ENCODE data around the gene GRAMD1B.

The GRAMD1B gene

DNA sequence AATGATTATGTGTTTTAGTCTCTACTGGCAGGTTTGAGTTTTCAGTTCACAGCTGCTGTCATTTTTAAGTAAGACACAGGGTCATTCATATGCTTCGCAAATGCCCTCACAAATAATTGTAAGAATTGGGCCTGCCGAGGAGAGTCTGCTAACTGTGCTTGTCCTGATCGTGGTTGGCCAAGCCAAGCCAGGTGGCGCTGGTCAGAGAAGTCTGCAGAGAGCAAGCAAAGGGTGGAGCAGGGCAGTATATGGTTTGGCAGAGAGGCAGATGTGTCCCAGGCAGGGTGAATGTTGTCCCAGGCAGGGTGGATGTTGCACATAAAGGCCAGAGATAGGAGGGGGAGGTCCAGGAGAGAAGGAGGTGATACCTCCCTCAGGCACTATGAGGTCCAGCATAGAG lies 171.7 kb downstream of the GRAMD1B start:
- no peak for TF ChIP-seq ZNF274 (IDR thresholded peaks at IDR 0.05; ENCODE audit: low read depth, low read length)

DNA sequence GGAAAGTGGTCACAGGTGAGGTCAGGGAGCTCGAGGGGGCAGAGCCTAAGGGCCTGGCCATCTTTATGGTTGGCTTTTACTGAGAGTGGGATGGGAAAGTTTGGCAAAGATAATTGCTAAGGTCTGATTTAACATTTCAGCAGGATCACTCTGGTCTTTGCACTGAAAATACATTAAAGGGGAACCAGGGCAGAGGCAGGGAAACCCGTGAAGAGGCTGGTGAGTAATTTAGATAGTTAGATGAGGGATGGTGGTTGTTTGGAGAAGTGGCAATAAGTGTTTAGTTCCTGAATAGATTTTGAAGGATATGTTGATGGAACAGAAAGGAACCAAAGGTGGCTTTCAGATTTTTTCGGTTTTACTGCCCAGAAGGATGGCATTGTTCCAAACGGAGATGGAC lies 173.6 kb downstream of the GRAMD1B start:
- TF ChIP-seq ZNF274 (IDR thresholded peaks at IDR 0.05; ENCODE audit: low read depth, low read length): no peak
- H3K4me3 ChIP-seq (ENCODE audit: low read length): no peak overlapping the region

More for the DNA sequence above, 171.7 kb downstream of the GRAMD1B start:
- H3K4me3 ChIP-seq (ENCODE audit: low read length): no peak overlapping the region

DNA sequence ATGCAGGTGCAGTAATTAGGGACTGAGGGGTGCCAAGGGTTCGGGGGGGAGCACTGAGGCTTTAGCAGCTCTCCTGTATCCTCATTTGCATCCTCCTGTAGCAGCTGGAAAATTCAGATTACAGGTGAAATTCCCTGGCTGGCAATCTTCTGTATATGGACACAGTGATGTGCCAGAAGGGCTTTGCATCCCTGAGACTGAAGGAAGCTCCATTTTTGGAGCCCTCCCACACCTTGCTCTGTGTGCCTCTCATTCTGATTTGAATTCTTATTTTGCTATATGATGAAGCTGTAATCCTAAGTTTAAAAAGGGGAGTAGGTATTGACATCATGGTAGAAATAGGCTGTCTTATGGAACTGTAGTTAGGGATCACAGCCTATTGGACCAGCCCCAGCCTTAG lies 177.7 kb downstream of the GRAMD1B start:
- no peak for TF ChIP-seq ZNF274 (IDR thresholded peaks at IDR 0.05; ENCODE audit: low read depth, low read length)

DNA sequence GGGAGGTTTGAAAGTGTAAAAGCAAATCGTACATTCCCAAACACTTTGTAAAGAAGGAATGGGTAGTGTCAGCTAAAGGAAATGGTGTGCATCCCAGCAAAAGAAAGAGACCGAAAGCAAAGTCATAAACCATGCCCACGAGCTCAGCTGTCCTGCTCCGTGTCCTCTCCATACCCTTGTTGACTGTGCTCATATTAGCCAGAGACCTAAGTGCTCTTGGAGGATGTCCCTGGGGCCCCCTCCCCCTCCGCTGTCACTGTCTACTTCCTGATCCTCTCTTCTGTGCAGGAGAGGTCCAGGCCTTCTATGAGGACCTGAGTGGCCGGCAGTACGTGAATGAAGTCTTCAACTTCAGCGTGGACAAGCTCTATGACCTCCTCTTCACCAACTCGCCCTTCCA lies 178.3 kb downstream of the GRAMD1B start:
- no peak for TF ChIP-seq ZNF274 (IDR thresholded peaks at IDR 0.05; ENCODE audit: low read depth, low read length)
- no peak overlapping the region for H3K4me3 ChIP-seq (ENCODE audit: low read length)

More for the DNA sequence above, 177.7 kb downstream of the GRAMD1B start:
- no peak overlapping the region for H3K4me3 ChIP-seq (ENCODE audit: low read length)

DNA sequence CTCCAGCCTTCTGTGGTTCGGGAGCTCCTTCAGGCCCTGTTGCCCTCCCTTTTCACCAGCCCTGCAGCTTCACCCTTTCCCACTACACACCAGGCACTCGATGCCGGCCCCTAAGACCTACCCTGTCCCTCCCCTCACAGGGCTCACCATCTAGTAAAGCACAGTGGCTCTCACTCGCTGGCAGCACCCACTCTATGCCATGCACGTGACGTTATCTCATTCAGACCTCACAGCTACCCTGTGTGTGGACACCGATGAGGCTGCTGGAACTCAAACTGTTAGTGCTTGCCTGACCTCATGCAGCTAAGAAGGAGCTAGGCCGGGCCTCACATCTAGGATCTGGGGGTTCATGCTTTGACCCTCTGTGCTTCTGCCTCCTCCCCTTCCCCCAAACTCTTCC lies 178.9 kb downstream of the GRAMD1B start:
- TF ChIP-seq ZNF274 (IDR thresholded peaks at IDR 0.05; ENCODE audit: low read depth, low read length): no peak

DNA sequence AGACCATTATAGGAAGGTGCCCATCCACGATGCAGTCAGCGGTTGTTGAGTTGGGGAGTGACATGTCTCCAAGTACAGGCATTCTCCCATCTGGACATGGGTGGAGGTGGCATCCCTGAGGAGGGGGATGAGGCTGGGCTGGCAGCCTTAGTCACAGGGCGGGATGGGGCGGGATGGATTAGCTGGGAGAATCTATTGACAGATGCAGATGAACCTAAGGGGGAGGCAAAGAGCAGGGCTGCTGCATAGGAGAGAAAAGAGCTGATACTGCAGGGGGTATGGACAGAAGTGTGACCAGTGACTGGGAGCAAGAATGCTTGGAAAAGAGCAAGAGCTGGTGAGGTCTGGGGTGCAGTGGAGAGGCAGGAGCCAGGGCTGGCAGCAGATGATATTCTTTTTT lies 181.6 kb downstream of the GRAMD1B start:
- no peak overlapping the region for H3K4me3 ChIP-seq (ENCODE audit: low read length)
- no peak for TF ChIP-seq ZNF274 (IDR thresholded peaks at IDR 0.05; ENCODE audit: low read depth, low read length)

More for the DNA sequence above, 178.9 kb downstream of the GRAMD1B start:
- H3K4me3 ChIP-seq (ENCODE audit: low read length): no peak overlapping the region

DNA sequence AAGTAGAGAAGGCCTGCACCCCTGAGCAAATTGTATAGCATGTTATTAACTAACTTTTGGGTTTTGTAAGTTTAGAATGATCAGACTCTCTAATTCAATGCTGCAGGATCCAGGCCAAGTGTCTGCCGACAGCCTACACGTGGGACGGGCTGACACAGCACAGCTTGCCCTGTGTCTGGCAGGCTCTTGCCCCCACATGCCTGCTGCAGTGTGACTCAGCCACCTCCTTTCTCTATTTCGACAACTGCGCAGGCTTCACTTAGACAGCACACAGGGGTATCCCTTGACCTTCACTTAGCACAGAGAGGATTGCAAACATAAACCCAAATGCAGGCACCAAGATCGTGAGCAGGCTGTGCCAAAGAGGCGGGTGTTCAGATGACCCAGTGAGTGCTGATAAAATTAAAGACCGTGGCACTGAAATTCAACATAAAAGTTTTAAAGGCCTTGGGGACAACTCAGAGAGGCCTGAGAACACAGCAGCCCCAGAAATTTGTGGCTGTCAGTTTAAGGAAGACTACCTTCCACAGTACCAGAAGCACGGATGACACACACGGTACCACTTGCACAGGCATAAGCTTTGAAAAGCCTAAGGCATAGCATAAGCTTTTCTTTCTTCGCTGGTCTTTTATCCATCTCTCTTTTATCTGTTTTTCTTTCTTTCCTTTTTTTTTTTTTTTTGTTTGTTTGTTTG lies 186.6 kb downstream of the GRAMD1B start:
- TF ChIP-seq ZNF274 (IDR thresholded peaks at IDR 0.05; ENCODE audit: low read depth, low read length): no peak
- H3K4me3 ChIP-seq (ENCODE audit: low read length): no peak overlapping the region

DNA sequence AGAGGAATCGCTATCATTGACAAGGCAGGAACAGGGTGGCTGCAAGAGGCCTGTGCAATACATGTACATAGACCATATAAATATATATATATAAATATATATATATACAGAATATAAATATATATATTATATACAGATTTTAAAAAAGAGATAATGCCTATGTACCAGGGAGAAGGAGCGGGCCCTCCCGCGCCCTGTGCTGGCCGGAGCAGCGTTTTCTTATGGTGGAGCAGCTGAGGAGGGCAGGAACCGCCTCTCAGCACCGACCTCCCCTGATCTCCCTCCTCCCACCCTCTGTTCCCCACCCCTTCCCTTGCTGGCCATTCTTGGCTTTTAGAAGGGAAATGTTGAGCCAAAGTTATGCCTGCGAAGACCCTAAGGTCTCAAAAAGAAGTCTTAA lies 192.5 kb downstream of the GRAMD1B start:
- H3K4me3 ChIP-seq (ENCODE audit: low read length): no peak overlapping the region
- TF ChIP-seq ZNF274 (IDR thresholded peaks at IDR 0.05; ENCODE audit: low read depth, low read length): no peak

DNA sequence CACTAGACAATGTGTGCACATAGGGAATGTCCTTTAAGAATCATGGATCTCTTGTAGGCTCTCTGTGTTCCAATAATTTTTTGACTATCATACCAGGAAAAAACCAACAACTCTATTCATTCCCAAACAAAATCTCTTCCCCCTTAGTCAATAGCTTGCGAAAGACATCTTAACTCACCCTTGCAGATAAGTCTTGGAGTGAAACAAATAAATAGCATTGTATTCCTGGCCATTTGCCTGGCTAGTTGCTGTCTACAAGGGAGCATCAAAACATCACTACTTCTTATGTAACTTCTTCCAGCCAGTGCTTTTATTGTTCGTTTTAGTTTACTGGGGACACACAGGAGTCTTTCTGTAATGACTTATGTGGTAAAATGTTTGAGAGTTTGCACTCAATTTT lies 194.9 kb downstream of the GRAMD1B start:
- no peak for TF ChIP-seq ZNF274 (IDR thresholded peaks at IDR 0.05; ENCODE audit: low read depth, low read length)
- H3K4me3 ChIP-seq (ENCODE audit: low read length): no peak overlapping the region

DNA sequence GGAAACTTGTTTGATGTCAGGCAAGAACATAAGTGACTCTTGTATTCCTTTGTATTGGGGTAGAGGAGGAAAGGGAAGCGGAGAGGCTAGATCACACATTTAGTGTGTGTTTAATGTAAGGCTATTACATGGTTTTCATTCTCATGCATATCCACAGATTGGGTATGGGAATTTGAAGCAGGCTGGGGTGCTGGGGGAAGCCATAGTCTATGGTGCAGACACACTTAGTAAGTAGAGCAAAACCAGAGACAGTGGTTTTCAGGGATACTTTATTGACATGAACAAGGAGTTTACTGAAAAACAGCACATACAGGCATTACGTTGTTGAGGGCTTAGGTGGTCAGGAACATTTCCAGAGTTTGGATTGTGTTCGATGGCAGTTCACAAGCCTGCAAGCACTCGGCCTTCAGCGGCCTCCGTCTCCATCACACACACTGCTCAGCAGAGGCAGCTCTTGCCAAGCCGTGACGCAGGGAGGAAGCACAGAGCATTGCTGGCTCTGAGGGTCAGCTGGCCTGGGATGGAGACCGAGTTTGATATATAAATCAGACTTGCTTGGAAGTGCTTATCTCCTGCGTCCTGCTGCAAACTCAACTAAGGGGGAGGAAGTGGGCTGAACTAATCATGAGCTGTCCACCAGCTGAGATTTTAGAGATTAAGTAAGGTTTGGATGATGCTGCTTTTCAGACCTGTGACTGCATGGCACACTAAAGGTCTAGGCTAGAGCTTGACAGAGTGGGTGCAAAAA lies 199.0 kb downstream of the GRAMD1B start:
- TF ChIP-seq ZNF274 (IDR thresholded peaks at IDR 0.05; ENCODE audit: low read depth, low read length): no peak
- no peak overlapping the region for H3K4me3 ChIP-seq (ENCODE audit: low read length)

DNA sequence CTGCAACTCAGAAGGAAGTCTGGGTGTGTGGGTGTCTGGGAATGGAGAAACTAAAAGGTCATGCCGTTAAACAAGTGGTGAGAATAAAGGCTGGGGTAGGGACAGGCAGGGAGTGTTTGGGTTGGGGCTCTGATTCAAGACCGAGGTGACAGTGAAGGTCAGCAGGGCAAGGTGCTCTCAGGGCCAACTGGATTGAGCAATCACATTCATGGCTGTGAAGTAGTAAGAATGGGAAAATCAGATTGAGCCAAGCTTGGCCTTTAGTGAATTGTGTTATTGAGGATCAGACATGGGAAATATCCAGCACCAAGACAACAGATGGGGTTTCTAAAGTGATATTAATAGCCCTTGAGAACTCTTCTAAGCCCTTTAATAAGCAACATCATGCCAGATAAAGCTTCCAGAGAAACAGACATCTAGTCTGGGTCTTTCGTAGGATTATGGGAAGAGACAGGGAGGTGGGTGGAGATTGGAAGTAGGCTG lies 200.1 kb downstream of the GRAMD1B start:
- no peak overlapping the region for H3K4me3 ChIP-seq (ENCODE audit: low read length)
- no peak for TF ChIP-seq ZNF274 (IDR thresholded peaks at IDR 0.05; ENCODE audit: low read depth, low read length)

DNA sequence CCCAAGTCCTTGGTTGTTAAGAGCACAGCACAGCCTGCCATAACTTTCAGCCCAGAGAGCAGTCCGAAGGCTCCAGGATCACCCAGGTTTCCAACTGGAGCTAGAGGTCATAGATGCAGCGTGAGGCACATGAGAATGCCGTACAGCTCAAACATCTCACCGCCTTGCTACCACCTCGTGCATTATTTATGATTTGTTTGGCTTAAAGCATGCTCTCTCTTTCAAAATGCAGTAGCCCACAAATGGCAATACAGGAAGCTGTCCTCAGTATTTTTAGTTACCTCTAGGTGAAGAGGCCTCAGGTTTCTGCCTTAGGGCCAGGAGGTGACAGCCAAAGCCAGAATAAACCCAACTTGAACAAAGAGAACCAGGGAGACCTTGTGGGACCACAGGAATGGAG lies 210.0 kb downstream of the GRAMD1B start:
- no peak for TF ChIP-seq ZNF274 (IDR thresholded peaks at IDR 0.05; ENCODE audit: low read depth, low read length)
- H3K4me3 ChIP-seq (ENCODE audit: low read length): no peak overlapping the region

DNA sequence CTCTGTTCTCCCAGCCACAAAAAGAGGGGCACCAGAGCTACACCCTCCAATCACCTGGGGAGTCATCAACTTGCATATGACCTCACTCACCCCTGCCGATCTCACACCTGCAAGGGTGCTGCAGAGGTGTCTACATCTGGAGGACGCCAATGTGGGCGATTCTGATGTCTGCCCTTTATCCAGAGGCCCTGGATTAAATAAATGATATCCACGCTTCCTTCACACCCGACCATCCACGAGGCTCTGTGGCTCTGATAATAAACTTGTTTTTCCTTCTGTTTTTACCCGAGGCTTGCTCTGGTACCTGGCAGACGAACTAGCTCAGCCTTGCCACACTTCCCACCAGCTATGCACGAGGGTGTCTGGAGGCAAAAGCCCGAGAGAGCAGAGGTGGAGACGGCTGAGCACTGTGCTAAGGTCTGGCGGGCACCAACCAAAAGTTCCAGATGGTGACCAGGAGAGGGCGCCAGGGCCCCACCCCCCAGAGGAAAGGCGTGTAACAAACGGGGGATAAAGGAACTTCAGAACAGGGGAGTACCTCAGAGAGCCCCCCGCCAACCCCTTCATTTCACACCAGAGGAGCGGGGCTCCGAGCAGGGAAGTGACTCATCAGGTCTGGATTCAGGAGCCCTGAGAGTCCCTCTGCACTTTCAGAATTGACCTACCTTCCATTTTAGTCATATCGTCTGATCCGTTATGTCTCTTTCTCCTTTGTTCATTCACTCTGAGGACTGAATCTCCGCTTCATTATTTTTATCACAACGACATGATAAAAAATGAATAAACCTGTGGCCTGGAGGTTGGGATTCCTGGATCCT lies 210.8 kb downstream of the GRAMD1B start:
- TF ChIP-seq ZNF274 (IDR thresholded peaks at IDR 0.05; ENCODE audit: low read depth, low read length): no peak
- H3K4me3 ChIP-seq (ENCODE audit: low read length): no peak overlapping the region

DNA sequence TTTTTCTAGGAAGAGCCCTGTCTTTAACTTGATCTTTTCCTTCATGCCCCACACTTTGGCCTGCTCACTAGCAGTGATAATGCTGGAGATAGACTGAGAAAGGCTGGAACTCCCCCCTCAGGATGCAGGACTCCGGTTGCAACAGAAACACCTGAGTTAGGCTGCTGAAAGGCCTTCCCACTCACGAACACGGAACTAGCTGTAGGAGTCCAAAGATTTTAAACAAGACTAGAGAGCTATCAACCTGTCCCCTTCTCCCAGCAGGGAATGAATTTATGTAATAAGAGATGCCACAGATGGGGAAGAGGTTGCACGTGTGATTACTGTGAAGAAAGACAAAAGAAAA lies 211.4 kb downstream of the GRAMD1B start:
- H3K4me3 ChIP-seq (ENCODE audit: low read length): no peak overlapping the region
- no peak for TF ChIP-seq ZNF274 (IDR thresholded peaks at IDR 0.05; ENCODE audit: low read depth, low read length)
